CD4-positive, alpha-beta T cell treated with Interleukin-12 subunit alpha and Interleukin-12 subunit beta, for 1 hour (primary cell): ENCODE data around the gene DNHD1.

Source experiments
- DNase-seq: peaks from one replicate; pipeline ENCODE4 v3.0.0-alpha.2; 2020

Gene DNHD1, protein sequence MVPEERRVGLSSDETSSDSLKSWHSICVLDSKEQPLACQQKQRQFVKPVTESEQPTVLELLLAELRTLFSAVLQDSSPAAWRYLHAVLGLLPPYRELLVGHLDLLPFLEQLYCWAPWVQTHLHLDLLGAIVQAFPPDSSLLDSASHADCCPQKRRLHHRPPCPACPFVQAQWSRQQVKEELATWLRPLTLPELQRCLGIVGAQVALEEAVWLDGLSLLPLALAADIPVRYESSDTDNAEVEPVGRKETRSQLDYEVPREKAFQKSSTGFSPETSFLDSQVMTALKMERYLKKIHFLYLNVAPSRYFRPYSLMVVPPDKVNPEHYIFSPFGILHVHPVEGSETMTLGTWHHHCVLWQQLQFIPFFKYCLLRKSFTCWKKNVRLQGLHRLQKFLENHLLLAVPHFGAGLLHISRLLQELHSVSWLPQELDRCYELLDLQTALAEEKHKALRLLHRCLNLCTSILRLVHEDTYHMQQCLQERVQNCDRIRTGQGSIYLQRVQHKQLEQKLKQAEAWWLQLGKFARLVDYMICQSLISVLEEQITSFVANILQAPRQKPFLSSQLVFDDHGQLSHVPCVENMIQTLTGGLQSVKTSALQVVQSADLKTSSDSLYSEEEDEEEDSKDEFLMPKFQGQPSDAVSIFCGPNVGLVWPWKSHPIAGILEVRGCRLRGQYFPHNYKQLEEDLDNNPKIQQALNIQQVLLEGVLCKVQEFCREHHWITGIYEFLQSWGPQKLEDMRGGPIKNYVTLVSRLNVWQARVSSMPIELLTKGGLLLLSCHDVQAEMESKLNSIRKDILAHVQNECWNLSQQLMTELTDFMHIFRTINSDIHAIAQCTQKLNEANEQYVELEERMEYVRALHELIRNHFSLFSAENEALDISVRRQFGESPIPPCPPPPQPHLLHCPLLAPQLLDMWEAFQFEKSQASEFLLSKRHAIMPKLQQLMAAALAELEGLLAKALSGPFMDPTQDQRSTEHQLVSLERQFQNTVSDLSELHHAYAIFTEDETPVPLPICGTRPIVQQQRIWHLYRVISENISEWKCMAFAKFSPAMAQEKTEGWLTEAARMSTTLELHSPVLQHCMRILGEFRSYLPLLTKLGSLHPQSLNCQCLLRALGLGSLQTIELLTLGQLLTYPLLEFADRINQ (N-terminal part only)

DNA sequence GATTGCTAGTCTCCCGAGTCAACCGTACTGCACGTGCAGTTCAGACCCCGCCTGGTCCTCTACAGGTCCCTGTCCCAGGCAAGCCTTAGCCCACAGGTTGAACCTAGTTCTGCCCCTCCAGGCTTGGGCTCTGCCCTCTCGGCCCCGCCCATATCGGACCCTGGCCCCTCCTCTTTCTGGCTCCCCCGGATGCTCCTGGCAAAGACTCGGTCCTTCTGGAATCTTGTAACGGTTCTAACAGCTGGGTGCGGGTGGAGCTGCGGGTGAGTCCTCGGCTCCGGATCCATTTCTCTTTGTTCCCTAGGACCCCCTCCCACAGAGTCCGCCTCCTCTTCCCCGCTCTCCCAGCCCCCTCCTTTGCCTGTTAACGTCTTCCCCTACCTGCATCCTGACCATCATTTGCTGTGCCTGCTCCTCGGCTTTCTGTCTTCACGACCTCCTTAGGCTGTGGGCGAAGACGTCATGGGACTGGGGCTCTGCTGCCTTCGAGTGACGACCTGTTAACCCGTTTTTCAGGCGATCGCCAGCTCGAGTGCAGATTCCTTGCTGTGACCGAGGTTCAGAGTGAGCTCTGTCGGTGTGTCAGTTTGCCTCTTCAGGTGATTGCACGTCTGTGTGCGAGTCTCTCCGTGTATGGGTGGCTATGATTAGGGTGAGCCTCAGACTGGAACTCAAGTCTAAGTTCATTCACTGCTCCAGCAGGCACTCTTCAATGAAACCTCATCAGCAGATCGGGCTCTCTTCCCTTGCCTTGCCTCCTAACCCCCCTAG, at the start of gene DNHD1:
Gene DNHD1, plus strand, starts transcription at position 212 of the 771 bp plus-strand sequence. CDS start 936 bp downstream, outside the sequence.
- DNase-seq = no peak

DNA sequence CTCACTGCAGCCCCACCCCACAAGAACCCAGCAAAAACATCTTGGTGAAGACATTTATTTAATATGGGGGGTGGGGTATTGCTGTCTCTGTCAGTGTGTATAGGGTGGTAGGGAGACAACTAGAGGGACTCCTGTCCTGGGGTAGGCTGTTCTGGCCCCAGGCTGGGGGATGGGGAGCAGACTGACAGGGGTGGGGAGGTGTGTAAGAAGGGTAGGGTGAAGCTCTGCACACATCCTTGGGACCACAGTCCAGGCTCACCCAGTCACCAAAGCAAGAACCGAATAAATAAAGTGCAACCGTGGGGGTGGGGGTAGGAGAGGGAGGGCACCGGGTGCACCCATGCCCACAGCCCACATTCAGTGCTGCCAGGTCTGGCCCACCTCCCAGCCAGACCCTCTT, 48.5 kb upstream of the DNHD1 start:
- no peak for DNase-seq

DNA sequence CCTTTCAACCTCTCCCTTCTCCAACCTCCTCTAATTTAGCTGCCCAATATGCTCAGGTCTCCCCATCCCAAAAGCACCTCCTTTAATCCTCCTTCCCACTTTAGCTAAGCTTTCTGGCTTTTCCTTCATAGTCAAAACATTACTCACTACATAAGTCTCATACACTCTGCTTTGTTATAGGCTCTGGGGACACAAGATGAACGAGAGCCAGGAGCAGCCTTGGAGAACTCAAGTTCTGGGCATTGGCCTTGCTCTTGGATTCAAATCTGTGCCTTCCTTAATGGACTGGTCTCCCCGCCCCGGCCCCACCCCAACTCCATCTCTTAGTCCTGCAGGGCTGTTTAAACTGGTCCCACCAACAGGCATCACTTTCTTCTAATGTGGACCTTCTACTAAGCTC, 44.9 kb upstream of the DNHD1 start:
- DNase-seq = no peak

DNA sequence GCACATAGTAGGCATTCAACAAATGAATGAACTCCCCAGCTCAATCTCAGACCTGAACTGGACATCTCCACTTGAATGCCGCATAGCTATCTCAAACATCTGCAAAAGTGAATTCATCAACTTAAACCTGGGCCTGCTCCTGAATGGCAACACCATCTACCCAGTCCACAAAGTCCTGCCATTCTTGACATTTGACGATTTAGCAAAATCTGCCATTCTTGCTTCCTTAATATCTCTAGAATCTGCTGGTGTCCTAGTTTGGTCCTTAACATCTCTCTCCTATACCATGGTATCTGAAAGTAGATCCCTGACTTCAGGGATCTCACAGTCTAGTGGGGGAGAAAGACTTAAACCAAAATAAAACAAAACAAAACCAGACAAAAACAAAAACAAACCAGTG, 43.9 kb upstream of the DNHD1 start:
- DNase-seq = no peak

DNA sequence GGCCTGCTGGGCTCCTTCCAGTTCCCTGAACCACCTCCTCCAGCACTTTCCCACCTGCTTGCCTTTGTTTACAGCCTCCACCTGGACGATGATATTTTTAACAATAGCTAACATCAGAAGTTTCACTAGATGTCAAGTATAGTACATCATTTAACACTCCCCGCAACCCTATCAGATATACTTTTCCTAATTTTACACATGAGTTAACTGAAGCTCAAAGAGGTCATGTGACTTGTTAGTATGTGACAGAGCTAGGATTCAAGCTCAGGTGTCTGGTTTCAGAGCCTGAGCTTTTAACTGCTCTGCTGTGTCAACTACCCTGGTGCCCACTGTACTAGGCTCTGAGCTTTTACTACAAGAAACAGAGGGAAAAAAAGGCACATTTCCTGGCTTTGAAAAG, 42.0 kb upstream of the DNHD1 start:
- no peak for DNase-seq

DNA sequence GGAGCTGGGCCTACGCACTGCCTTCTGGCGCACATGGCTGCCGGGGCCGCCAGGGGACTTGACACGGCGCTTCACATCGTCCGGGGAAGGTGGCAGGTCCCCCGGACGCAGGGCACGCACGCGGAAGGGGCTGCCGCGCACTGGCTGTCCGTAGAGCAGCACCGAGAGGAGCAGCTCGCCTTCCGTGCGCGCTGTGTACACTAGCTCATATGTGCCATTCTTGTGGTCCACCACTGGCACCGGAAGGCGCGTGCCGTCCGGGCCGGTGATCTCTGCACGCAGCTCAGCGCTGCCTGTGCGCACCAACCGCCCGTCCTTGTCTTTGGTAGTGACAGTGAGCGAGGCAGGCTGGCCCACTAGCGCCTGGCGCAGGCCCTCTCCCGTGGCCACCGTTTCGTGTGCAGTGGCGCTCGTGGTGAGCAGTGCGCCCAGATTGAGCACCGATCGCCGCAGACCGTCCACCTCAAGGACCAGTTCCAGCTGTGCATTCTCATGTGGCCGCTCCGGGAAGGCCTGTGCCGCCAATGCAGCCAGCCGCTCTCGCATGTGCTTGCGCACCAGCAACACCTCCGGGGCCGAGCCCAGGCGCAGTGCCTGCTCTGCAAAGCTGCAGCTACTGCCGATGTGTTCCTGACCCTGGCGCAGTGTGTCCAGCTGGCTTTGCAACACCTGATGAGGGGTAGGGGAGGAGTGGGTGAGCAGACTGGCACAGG, 40.6 kb upstream of the DNHD1 start:
- DNase-seq = no peak

DNA sequence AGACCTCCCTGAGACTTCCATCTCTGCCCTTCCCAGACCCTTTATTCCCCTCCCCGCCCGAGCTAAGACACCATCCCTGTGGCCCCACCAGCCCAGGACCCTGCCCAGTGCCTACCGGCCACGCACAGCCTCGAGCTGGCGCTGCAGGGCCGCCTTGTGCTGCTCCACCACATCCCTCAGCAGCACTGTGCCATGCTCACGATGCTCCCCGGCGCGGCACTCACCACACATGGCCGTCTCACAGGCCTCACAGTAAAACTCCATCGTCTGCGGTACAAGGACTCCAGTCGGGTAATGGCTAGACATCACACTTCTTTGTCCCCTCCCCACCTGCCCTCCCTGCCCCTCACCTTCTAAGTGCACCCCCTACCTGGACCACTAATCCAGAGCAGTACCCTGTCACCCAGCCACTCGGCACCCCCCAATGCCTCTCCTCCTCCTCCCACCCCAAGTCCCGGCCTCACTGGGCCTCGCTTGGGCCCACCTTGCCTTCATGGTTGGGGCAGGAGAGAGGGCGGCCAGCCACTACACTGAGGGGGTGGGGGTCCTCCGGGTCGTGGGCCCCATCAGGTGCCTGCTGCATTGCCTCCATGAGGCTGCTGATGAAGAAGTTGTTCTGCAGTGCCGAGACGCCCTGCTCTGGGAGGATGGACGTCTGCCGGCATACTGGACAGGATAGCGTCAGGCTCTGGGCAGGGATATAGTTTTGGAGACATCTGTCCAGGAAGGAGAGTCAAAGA, 39.3 kb upstream of the DNHD1 start:
- no peak for DNase-seq

DNA sequence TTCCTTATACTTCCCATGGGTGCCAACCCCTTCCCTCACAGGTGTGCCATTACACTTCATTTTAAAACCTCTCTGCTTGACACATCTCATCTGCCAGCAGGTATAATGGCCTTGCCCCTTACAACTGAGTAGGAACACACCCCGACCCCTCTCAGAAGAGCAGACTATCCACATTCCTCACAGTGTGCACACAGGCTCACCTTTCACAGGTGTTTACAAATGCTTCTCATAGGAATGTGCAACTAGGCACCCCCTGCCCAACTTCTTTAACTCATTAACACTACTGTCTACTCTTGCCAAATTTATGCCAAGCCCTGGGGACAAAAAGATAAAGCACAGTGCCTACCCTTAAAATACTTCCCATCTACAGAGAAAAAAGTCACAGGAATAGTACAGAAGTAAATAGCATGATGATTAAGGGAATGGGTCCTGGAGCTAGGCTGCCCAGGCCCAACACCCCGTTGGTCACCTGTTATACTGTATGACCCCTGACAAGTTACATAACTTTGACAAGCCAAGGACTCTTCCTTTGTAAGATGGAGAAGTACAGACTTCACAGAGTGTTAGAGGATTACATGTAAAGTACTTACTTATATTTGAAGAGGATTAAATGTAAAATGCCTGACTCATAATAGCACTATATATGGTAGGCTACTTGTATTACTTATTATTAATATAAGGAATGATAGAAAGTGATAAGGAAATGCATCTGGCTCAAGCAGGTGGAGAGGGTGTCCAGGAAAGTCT, 38.6 kb upstream of the DNHD1 start:
- DNase-seq = no peak

DNA sequence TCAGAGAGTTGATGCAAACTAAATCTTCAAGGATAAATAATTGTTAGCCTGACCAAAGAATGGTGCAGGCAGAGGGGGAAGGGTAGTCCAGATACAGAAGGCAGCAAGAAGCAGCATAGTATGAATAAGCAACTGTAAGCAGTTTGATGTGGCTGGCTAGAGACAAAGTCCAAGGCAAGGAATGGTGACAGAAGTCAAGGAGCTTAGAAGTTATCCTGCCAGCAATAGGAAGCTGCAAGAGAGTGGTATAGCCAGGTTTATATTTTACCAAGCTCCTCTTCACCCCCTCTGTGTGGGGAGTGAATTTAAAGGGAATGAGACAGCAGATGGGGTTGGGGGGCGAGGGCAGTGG, 38.0 kb upstream of the DNHD1 start:
- no peak for DNase-seq

DNA sequence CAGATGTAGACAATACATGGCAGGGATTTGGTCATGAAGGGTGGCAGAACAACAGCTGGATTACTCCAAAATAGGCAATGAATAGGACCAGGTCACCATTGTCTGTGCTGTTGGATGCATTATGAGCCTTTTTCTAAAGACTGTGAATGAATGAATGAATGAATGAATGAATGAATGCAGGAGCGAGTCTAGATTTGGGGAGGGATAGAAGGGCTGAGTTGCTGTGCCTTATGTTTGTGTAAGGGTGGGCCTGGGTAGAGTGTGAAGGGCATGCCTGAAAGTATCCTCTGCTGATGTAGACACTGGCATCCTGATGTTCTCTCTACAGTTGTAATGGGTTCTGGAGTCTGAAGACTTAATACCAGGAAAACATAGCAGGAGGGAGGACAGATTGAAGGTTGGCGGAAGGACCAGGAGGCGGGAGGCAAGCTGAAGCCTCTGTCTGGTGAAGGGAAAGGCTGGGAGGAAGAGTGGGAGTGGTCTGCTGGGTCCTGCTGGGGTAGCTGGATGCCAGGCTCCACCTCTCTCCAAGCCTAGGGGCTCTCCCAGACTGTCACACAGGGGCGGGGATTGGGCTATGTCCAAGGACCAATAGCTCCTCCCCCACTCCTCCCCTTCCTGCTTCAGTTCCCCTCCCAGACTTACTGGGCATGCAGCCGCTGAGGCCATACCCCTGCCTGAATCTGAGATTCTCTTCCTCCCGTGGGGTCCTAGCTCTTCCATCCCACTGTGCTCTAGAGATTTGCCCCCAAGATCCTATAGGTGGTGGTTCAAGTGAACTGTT, 28.2 kb upstream of the DNHD1 start:
- DNase-seq = peak; percentile 22

DNA sequence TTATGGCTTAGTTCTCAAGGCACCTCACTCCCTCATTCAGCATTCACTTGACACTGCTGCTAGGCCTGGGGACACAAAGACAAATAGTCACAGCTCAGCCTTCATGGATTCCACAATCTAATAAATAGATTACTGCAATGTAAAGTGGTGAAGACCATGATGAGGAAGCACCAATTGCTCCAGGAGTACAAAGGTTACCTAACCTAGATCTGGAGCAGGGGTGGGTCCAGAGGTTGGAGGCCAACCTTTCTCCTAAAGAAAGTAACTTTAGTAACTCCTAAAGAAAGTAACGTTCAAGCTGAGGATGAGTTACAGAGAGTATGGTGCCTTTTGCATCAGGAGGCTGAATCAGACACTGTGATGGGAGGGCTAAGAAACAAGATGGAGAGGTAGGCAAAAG, 27.5 kb upstream of the DNHD1 start:
- DNase-seq = no peak

DNA sequence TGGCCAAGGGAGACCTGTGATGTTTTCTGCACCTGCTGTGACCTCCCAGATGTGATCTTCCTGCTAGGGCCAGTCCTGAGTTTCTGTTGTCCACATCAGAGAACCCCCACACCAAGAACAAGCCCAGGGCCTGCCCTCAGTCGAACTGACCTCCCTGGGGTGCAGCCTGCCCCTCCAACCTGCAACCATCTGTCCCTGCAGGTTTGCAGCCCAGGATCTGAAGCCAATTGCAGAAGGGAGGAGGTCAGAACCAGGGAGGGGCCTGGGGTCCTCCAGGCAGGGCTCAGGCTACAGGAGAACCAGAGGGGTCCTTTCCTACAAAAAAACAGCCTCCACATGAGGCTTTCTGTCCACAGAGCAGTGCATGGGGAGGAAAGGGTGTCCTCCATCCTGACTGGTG, 24.1 kb upstream of the DNHD1 start:
- no peak for DNase-seq

DNA sequence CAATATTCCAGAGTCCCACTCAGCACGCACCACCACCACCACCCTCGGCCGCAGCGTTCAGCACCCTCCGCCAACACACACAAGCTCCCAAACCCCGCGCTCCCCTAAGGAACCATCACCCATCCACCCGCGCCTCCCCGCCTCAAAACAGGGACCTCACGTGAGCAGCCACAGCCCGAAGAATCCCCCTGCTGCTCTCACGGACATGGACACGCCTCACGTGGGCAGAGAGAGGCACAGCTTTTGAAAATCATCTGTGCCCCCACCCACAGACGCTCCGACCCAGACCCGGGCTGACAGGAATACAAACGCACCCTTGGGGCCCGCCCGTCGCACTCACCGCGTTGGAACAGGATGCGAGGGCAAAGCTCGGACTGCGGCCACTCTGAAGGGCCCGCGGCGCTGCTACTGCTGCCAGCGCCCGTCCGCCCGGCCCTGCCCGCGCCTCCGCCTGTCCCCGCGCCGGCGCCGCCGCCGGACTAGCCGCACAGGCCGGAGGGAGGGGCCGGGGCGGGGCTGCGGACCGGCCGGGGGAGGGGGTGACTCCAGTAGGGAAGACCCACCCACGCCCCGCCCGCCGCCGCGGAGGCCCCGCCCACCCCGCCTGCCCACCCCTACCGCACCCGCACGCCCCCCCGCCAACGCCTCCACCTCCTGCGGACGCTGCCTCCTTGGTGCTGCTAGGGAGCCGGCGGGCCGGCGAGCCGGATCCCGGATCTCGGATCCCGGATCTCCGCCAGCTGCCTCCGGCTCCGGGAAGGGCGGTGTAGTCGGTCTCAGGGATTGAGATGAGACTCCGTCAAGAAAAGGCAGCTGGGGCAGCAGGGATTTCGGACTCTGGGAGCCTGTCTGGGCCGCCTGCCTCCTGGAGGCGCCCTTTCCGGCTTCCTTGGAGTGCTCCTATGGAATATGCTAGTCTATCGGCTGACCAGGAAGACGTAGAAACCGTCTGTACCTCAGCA, 23.3 kb upstream of the DNHD1 start, which contains the start of gene TRIM3:
Gene TRIM3, minus strand, starts transcription at position 491 of the 962 bp plus-strand sequence. CDS start 8,246 bp downstream, outside the sequence.
- DNase-seq = peak; percentile 82

DNA sequence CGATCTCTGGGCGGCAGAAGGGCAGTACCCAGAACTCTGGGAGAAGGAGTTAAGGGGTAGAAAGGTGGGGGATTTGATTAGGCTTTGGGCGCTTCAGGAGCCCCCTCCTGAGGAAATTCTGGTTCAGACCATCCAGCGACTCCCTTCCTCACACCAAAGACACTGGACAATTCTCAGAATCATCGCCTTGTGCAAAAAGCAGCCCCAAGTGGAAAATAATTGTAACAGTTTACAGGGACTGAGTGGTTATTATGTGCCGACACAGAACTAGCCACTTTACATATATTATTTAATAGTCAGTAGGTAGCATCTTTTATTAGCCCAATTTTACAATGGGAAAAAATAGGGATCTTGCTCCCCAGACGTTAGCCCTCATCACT, 22.7 kb upstream of the DNHD1 start:
- DNase-seq = no peak

DNA sequence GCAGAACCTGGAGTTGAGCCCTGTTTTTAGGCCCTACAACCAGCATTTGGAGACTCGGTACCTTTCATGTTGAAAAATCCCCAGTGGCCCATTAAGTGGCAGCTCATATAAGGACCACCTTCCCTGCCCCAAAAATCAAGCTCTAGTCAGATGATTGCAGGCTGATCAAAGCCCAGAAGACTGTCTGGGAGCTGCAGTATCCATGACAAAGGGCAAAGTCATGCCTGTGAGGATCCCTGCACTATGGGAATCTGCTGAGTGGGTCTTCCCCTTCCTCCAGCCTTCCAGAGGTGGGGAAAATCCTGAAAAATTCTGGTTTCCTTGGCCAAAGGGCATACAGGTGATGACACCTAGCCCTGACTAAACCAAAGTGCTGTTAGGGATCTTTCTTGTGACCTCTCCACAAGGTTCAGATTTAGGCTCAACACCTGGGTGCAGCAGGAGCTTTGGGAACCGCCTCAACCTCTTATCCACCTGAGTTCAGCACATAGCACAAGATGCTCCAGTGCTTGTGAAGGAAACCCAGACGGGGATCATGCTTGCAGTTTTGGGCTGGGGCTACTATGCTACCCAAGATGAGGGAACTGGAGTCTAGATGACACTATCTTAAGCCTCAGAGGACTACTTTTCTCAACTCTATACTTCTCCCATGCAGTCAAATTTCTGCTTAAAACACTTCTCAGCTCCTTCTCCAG, 22.1 kb upstream of the DNHD1 start:
- DNase-seq = peak; percentile 6

DNA sequence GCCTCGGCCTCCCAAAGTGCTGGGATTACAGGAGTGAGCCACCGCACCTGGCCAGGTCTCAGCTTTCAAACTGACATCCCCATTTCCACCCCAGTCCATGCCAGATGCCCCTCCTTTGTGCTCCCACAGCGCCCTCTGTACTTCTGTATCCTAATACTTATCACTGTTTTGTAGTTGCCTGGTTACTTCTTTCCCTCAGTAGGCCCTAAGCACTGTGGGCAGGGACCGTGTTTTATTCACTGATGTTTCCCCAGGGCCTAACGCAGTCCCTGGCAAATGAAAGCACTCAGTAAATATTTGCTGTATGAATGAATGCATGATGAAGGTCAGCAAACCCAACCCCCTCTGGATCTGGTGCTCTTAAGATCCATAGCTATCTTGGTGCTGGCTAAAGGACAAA, 21.1 kb upstream of the DNHD1 start:
- DNase-seq = peak; percentile 9

DNA sequence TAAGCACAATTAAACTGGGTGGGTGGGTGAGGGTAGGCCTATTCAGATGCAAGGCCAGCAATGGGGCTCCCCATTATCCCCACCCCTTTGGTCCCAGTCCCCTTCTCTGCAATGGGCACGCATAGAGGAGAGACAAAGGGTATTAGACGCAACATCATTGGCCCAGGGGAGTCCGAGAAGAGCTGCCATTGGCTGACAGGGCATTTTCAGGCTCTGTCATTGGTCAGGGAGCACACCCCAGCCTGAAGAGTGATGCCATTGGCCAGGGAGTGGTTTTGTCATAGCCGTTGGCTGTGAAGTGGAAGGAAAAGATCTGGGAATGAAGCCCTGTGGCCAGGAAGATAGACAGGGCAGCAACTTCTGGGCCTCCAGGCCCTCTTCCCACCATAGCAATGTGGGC, 20.5 kb upstream of the DNHD1 start:
- DNase-seq = no peak
